VCaP (cell line): Measurements from ENCODE around the gene KIF4A.

Experiments
- H3K27ac ChIP-seq: fragments of 450-650 bp; 2 replicates; pipeline ENCODE4 v1.5.1; 2017
- CTCF ChIP-seq: fragments of 450-650 bp; conservative IDR thresholded peaks from 2 replicates; pipeline ENCODE4 v1.5.1; 2017; ENCODE audit warnings: mild to moderate bottlenecking, moderate library complexity

KIF4A gene

GRCh38 chrX:70437011-70437410 lies 147.1 kb downstream of the KIF4A start:
- no peak for TF ChIP-seq CTCF
- no peak overlapping the region for H3K27ac ChIP-seq

- no peak for TF ChIP-seq CTCF
- no peak overlapping the region for H3K27ac ChIP-seq
These were observed 148.2 kb downstream of the KIF4A start for GRCh38 chrX:70437921-70438665.

- TF ChIP-seq CTCF = no peak
- no peak overlapping the region for H3K27ac ChIP-seq
These were observed 149.1 kb downstream of the KIF4A start for GRCh38 chrX:70439016-70439415.

- no peak overlapping the region for H3K27ac ChIP-seq
- TF ChIP-seq CTCF = no peak
These were observed 152.3 kb downstream of the KIF4A start for GRCh38 chrX:70442224-70442623.

- H3K27ac ChIP-seq = no peak within 1 kb of the TSS
- TF ChIP-seq CTCF = no peak
These were observed 154.5 kb downstream of the KIF4A start, which contains the start of gene DLG3 for GRCh38 chrX:70444326-70444945. DLG3 (plus strand) TSS chrX:70444835; CDS start chrX:70445202, 367 bp downstream.

GRCh38 chrX:70444946-70445656 lies 155.2 kb downstream of the KIF4A start:
- H3K27ac ChIP-seq = no peak overlapping the region
- TF ChIP-seq CTCF = no peak

- no peak for TF ChIP-seq CTCF
- no peak overlapping the region for H3K27ac ChIP-seq
These were observed 156.0 kb downstream of the KIF4A start for GRCh38 chrX:70445951-70446350.
